ENCODE data around the gene NR1D2.
"Not testable (repeated sequence)": the region's sequence is repeated elsewhere in the genome, so short reads cannot be mapped to it uniquely, and the experiment has no call there.

NR1D2 gene

DNA sequence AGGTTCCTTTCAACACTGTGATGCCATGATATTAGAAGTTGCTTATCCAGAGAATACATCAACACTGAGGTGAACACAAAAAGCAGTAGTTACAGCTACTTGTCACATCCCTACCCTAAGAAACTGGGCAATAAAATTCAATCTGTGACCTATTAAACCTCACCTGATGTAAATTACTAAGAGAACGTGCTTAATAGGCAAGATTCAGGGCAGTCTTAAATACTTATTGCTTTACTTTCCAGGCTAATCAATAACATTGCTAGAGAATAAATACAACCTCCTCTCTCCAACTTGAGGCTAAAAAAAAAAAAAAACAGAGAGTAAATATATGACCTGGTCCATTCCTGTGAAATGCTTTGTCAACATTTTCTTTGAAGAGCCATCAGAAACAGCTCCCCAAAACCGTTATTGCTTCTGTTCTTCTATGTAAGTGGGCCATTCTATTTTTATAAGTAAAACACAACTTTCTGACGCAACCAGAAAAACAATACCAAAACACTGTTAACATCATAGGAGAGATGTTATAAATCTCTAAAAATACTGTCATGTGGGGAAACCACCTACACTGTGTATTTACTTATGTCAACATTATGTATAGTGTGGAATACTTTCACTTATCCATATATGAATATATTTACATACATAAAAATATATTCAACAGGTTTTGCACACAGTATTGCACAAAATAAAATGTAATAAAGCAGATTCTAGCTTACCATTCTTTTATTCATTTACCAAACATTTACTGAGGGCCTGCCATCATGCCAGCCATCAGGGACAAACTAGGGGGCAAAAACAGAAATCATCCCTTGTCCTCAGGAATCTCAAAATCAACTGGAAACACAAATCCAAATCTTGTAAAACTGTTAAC, 31.0 kb upstream of the NR1D2 start:
- 60% methylated on average over 1 of the region's 3 CpGs for WGBS (ENCODE audit: insufficient coverage)
- ChIA-PET POLR2A (no interaction called here), CTCF (no interaction called here)
- peaks cover 20 to 33% (median 28%) of the 10 kb centered on the region in 4 experiments for H3K4me1 ChIP-seq (ENCODE audit: control extremely low read depth in 1 of 4, control insufficient read depth in 4 of 4, insufficient read depth in 4 of 4, low read length in 3 of 4)
- H3K9me3 ChIP-seq (ENCODE audit: control extremely low read depth in 1 of 5, control insufficient read depth in 4 of 5, insufficient read depth in 2 of 5, low read depth in 1 of 5, low read length in 4 of 5): no peaks in the 10 kb centered on the region
- no peak overlapping the region for H3K4me3 ChIP-seq (ENCODE audit: control insufficient read depth in 1 of 7, extremely low read depth in 1 of 7, insufficient read depth in 4 of 7, low read depth in 2 of 7, low read length in 6 of 7)
- H3K27ac ChIP-seq (ENCODE audit: insufficient read depth in 1 of 2, low read depth in 1 of 2, low read length in 2 of 2, poor library complexity in 1 of 2, severe bottlenecking in 2 of 2): no peak overlapping the region
- no peaks in the 10 kb centered on the region for H3K27me3 ChIP-seq (replicated peaks in 2 of 5; ENCODE audit: control insufficient read depth in 4 of 5, insufficient read depth in 5 of 5, low read length in 4 of 5)
- peaks cover 0 to 28% (median 19%) of the 10 kb centered on the region in 4 experiments for H3K36me3 ChIP-seq (ENCODE audit: control insufficient read depth in 4 of 4, insufficient read depth in 4 of 4, low read length in 3 of 4)
- DNase-seq: no peak

DNA sequence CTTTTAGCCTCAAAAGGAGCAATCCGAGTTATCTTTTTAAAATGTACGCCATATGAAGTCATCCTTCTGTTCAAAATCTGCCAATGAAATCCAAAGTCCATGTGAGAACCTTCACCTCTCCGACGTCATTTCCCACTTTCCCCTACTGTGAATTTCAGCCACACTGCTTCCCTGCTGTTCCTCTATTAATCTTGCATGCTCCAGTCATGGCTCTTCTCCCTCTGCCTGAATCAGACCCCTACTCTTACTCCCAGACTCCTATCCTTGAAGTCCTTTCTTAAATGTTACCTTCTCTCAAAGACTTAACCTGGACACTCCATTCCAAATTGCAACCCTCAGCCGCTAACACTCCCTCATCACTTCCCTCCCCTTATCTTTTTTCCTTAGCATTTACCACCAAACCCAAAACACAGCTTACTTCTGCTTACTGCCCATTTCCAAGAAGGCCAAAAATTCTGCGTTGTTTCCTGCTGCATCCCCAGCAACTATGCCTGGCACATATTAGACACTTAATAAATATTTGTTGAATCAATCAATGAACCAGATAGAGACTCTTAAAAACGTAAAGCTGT, 29.5 kb upstream of the NR1D2 start:
- ChIA-PET CTCF (interaction anchor here (0.6 to 1.7 kb wide), 7 partner anchors 15 to 59 kb away, joined by 3 to 5 read pairs (median 4); no protein-coding TSS in a partner anchor), POLR2A (interaction anchor here (2.1 kb wide), 1 partner anchor 34 kb away, joined by 7 read pairs; no protein-coding TSS in a partner anchor)
- Histone ChIP-seq H3K36me3 (ENCODE audit: control insufficient read depth in 4 of 4, insufficient read depth in 4 of 4, low read length in 3 of 4) (peaks cover 5 to 32% (median 21%) of the 10 kb centered on the region in 4 experiments), H3K4me3 (ENCODE audit: control insufficient read depth in 1 of 7, extremely low read depth in 1 of 7, insufficient read depth in 4 of 7, low read depth in 2 of 7, low read length in 6 of 7) (peak overlapping the region in 6 of 7 experiments; percentile 92 to 99 (median 98)), H3K27me3 (replicated peaks in 2 of 5; ENCODE audit: control insufficient read depth in 4 of 5, insufficient read depth in 5 of 5, low read length in 4 of 5) (no peaks in the 10 kb centered on the region), H3K27ac (ENCODE audit: insufficient read depth in 1 of 2, low read depth in 1 of 2, low read length in 2 of 2, poor library complexity in 1 of 2, severe bottlenecking in 2 of 2) (no peak overlapping the region), H3K9me3 (ENCODE audit: control extremely low read depth in 1 of 5, control insufficient read depth in 4 of 5, insufficient read depth in 2 of 5, low read depth in 1 of 5, low read length in 4 of 5) (no peaks in the 10 kb centered on the region), H3K4me1 (ENCODE audit: control extremely low read depth in 1 of 4, control insufficient read depth in 4 of 4, insufficient read depth in 4 of 4, low read length in 3 of 4) (peaks cover 20 to 41% (median 29%) of the 10 kb centered on the region in 4 experiments)
- peak in 2 of 3 donors; percentile 55 to 61 for DNase-seq
- 28% methylated on average over 5 of the region's 7 CpGs for WGBS (ENCODE audit: insufficient coverage)

DNA sequence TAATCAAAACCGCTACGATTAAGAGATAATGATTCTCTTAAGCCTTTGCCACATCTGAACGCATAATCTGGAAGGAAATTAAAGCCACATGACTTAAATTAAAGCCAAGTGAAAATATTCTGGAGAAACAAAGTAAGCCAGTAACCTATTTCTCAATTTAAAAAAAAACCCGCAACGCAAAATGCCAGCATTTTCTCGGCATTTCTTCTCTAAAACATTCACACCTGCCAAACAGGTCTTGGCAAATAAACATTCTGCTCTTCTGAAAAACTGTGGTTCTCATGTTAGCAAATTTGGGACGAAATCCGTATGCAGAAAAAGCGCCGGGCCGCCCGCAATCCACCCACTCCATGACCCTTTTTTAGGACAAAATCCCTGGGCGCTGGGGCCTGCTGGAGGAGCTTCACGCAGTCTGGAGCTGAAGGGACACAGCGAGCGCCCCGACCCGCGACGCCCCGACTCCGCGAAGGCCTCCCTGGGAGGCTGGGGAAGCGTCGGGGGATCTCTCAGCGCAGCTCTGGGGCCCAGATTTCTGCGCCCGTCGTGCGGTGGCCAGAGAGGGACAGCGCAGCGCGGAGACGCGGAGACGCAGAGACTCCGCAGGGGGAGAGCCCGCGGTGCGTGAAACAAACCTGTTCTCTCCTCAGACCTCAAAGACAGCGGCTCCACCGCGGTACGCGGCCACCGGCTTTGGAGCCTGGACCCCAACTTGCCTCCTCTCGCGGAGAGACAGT, 28.8 kb upstream of the NR1D2 start:
- Histone ChIP-seq H3K36me3 (ENCODE audit: control insufficient read depth in 4 of 4, insufficient read depth in 4 of 4, low read length in 3 of 4) (peaks cover 5 to 33% (median 20%) of the 10 kb centered on the region in 4 experiments), H3K27me3 (replicated peaks in 2 of 5; ENCODE audit: control insufficient read depth in 4 of 5, insufficient read depth in 5 of 5, low read length in 4 of 5) (no peaks in the 10 kb centered on the region), H3K9me3 (ENCODE audit: control extremely low read depth in 1 of 5, control insufficient read depth in 4 of 5, insufficient read depth in 2 of 5, low read depth in 1 of 5, low read length in 4 of 5) (no peaks in the 10 kb centered on the region), H3K27ac (ENCODE audit: insufficient read depth in 1 of 2, low read depth in 1 of 2, low read length in 2 of 2, poor library complexity in 1 of 2, severe bottlenecking in 2 of 2) (peak overlapping the region in 1 of 2 experiments; percentile 78), H3K4me1 (ENCODE audit: control extremely low read depth in 1 of 4, control insufficient read depth in 4 of 4, insufficient read depth in 4 of 4, low read length in 3 of 4) (peaks cover 20 to 41% (median 29%) of the 10 kb centered on the region in 4 experiments), H3K4me3 (ENCODE audit: control insufficient read depth in 1 of 7, extremely low read depth in 1 of 7, insufficient read depth in 4 of 7, low read depth in 2 of 7, low read length in 6 of 7) (peak overlapping the region; percentile 92 to 99 (median 98))
- ChIA-PET POLR2A (interaction anchor here (0.6 to 2.1 kb wide), 12 partner anchors 10 to 200 kb away, joined by 3 to 14 read pairs (median 4); partner anchors contain the start of gene NR1D2), CTCF (interaction anchor here (0.6 to 1.7 kb wide), 10 partner anchors 9 to 77 kb away, joined by 3 to 5 read pairs (median 4); no protein-coding TSS in a partner anchor)
- peak in 1 of 3 donors; percentile 7 for DNase-seq
- 0% methylated on average over 42 of the region's 48 CpGs for WGBS (ENCODE audit: insufficient coverage)

DNA sequence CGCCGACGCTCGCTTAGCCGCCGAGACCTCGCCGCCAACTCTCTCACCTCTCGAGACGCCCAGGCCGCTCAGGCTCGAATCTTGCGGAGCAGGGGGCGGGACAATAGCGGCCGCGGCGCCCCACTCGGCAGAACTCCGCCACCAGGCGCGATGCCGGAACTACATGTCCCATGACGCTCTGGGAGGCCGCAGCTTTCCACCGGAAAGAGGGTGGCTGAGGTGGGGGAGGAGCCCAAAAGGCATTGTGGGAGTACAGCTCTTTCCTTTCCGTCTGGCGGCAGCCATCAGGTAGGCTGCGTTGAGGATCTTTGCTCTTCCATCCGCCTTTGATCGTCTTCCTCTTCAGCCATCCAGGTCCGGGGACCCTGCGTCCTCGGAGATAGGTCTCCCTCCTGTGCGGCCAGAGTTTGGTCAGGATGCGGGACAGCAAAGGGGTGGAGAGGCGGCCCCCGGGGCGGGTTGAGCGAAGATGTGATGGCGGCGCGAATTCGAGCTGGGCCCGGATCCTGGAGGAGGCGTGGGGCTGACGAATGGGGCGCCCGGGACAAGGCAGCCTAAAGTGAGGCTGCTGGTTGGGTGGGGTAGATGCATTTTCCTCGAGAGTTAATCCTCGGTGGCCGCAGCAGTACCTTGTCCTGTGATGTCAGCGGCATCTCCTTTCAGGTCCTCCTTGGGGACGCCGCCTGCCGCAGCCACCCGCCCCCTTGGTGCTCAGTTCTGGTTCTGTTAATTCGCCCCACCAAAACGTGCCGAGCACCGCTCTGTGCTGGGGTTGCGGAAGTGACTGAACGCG, 28.0 kb upstream of the NR1D2 start, which contains the start of the genes NKIRAS1 and RPL15:
TSS of gene NKIRAS1 (minus strand) at position 105 of the 793 bp plus-strand sequence. CDS start 6,086 bp downstream, outside the sequence.
TSS of gene RPL15 (plus strand) at position 247 of the 793 bp plus-strand sequence. CDS start 728 bp downstream, outside the sequence.
- Histone ChIP-seq H3K27ac (ENCODE audit: insufficient read depth in 1 of 2, low read depth in 1 of 2, low read length in 2 of 2, poor library complexity in 1 of 2, severe bottlenecking in 2 of 2) (peak within 1 kb of the TSS; percentile 85 to 95), H3K27me3 (replicated peaks in 2 of 5; ENCODE audit: control insufficient read depth in 4 of 5, insufficient read depth in 5 of 5, low read length in 4 of 5) (no peaks in the 10 kb centered on the region), H3K9me3 (ENCODE audit: control extremely low read depth in 1 of 5, control insufficient read depth in 4 of 5, insufficient read depth in 2 of 5, low read depth in 1 of 5, low read length in 4 of 5) (no peaks in the 10 kb centered on the region), H3K4me1 (ENCODE audit: control extremely low read depth in 1 of 4, control insufficient read depth in 4 of 4, insufficient read depth in 4 of 4, low read length in 3 of 4) (peaks cover 20 to 41% (median 29%) of the 10 kb centered on the region in 4 experiments), H3K36me3 (ENCODE audit: control insufficient read depth in 4 of 4, insufficient read depth in 4 of 4, low read length in 3 of 4) (peaks cover 6 to 34% (median 24%) of the 10 kb centered on the region in 4 experiments), H3K4me3 (ENCODE audit: control insufficient read depth in 1 of 7, extremely low read depth in 1 of 7, insufficient read depth in 4 of 7, low read depth in 2 of 7, low read length in 6 of 7) (peak within 1 kb of the TSS; percentile 92 to 99 (median 98))
- peak; percentile 97 to 99 (median 98) for DNase-seq
- CTCF ChIA-PET: interaction anchor here (0.6 to 1.7 kb wide), 10 partner anchors 10 to 76 kb away, joined by 3 to 5 read pairs (median 3); no protein-coding TSS in a partner anchor
- WGBS (ENCODE audit: insufficient coverage): 0% methylated on average over 45 of the region's 64 CpGs
- POLR2A ChIA-PET: interaction anchor here (0.6 to 2.1 kb wide), 13 partner anchors 10 to 199 kb away, joined by 3 to 14 read pairs (median 4); partner anchors contain the start of gene NR1D2

DNA sequence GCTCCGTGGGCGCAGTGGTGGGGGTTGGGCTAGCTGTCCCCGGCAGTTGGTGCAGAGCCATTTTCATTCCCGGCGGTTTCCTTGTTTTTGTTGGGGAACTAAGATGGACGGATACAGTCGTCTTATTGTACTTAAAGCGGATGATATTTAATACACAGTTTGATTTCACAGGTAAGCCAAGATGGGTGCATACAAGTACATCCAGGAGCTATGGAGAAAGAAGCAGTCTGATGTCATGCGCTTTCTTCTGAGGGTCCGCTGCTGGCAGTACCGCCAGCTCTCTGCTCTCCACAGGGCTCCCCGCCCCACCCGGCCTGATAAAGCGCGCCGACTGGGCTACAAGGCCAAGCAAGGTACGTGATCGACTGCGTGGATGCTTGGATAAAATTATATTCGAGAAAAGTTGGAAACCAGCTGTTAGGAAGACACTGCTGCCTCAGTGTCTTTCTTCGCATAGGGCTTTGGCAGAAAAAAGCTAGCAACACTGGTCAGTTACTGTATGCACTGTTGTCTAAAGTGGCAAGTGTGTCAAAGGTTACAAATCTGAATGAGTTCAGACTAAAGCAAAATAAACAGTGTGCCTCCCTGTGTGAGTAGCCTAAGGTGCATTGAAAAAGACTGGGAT, 27.3 kb upstream of the NR1D2 start:
- not testable (repeated sequence) for H3K9me3 ChIP-seq (ENCODE audit: control extremely low read depth in 1 of 5, control insufficient read depth in 4 of 5, insufficient read depth in 2 of 5, low read depth in 1 of 5, low read length in 4 of 5); H3K27me3 ChIP-seq (replicated peaks in 2 of 5; ENCODE audit: control insufficient read depth in 4 of 5, insufficient read depth in 5 of 5, low read length in 4 of 5)
- POLR2A ChIA-PET: interaction anchor here (0.6 to 2.0 kb wide), 5 partner anchors 11 to 29 kb away, joined by 3 to 14 read pairs (median 5); partner anchors contain the start of gene NR1D2
- Histone ChIP-seq H3K27ac (ENCODE audit: insufficient read depth in 1 of 2, low read depth in 1 of 2, low read length in 2 of 2, poor library complexity in 1 of 2, severe bottlenecking in 2 of 2) (peak overlapping the region; percentile 85 to 95), H3K4me3 (ENCODE audit: control insufficient read depth in 1 of 7, extremely low read depth in 1 of 7, insufficient read depth in 4 of 7, low read depth in 2 of 7, low read length in 6 of 7) (peak overlapping the region; percentile 92 to 99 (median 98)), H3K36me3 (ENCODE audit: control insufficient read depth in 4 of 4, insufficient read depth in 4 of 4, low read length in 3 of 4) (peaks cover 7 to 34% (median 25%) of the 10 kb centered on the region in 4 experiments), H3K4me1 (ENCODE audit: control extremely low read depth in 1 of 4, control insufficient read depth in 4 of 4, insufficient read depth in 4 of 4, low read length in 3 of 4) (peaks cover 20 to 41% (median 29%) of the 10 kb centered on the region in 4 experiments)
- CTCF ChIA-PET: interaction anchor here (0.8 to 1.3 kb wide), 5 partner anchors 11 to 33 kb away, joined by 3 read pairs; no protein-coding TSS in a partner anchor
- WGBS (ENCODE audit: insufficient coverage): 2% methylated on average over 10 of the region's 21 CpGs
- peak; percentile 71 to 86 (median 86) for DNase-seq

Data from common myeloid progenitor, CD34-positive (primary cell).